NT2/D1 (cell line): Measurements from ENCODE around the gene P3H1.

Experiments used
- SUZ12 ChIP-seq: IDR thresholded peaks from 2 replicates; pipeline ENCODE4 v1.6.1; 2011; ENCODE audit not compliant: insufficient read length, insufficient read depth; ENCODE audit errors: extremely low read depth
- YY1 ChIP-seq: IDR thresholded peaks from 2 replicates; pipeline ENCODE4 v1.6.1; 2011; ENCODE audit not compliant: insufficient read length, insufficient read depth
- ZNF274 ChIP-seq: IDR thresholded peaks from 2 replicates; pipeline ENCODE4 v1.6.1; 2011; ENCODE audit warnings: mild to moderate bottlenecking, low read depth, low read length

DNA sequence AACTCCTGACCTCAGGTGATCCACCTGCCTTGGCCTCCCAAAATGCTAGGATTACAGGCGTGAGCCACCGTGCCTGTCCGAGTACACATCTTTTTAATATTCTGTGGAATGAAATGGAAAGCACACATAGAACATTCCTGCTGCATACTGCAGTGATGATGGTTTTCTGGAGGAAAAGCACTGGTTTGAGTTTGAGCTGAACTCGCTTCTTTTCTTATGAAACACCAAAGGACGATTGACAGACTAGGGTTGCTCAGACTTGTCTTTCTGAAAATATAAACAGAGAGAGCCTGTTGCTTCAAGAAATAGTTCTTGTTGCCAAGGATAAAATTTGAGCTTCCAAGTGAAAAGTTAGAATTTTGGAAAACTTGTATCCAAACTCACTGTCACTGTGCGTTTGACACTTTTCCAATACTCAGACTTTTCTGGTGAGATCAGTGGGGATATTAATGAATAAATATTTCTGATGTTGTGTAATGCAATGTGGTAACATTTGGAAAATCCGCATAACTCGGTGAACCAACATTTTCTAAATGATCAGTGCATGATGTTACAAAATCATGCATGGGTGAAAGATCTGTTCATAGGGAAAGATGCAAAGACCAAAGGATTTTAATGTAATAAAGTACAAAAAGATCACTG is 35.1 kb upstream of the P3H1 start:
- no peak for TF ChIP-seq ZNF274
- no peak for TF ChIP-seq YY1
- no peak for TF ChIP-seq SUZ12
